ENCODE data around the gene TCN2.

The TCN2 gene

GRCh38 chr22:30635273-30636225 lies 28.6 kb downstream of the TCN2 start, which contains the start of gene SLC35E4:
TSS of gene SLC35E4 (plus strand) at chr22:30635781. CDS start at chr22:30636451, 670 bp downstream.
- peak; percentile 93 to 95 for DNase-seq (ENCODE audit: low read depth in 2 of 2)
- H3K4me3 ChIP-seq (replicated peaks in 1 of 2; ENCODE audit: low read depth in 2 of 2, low read length in 2 of 2), result peak within 1 kb of the TSS; percentile 57 to 72
- TF ChIP-seq CTCF (IDR thresholded peaks at IDR 0.05; ENCODE audit: low read depth, low read length), result peak; percentile 45

- peak in 1 of 2 donors; percentile 26 for DNase-seq (ENCODE audit: low read depth in 2 of 2)
- no peak for TF ChIP-seq CTCF (IDR thresholded peaks at IDR 0.05; ENCODE audit: low read depth, low read length)
- H3K4me3 ChIP-seq (replicated peaks in 1 of 2; ENCODE audit: low read depth in 2 of 2, low read length in 2 of 2), result peak overlapping the region; percentile 57 to 72
These were observed 29.5 kb downstream of the TCN2 start for GRCh38 chr22:30636226-30637077.

GRCh38 chr22:30637701-30638114 lies 30.7 kb downstream of the TCN2 start:
- peak overlapping the region in 1 of 2 donors; percentile 72 for H3K4me3 ChIP-seq (replicated peaks in 1 of 2; ENCODE audit: low read depth in 2 of 2, low read length in 2 of 2)
- peak in 1 of 2 donors; percentile 13 for DNase-seq (ENCODE audit: low read depth in 2 of 2)
- TF ChIP-seq CTCF (IDR thresholded peaks at IDR 0.05; ENCODE audit: low read depth, low read length), result no peak

- DNase-seq (ENCODE audit: low read depth in 2 of 2), result no peak
- TF ChIP-seq CTCF (IDR thresholded peaks at IDR 0.05; ENCODE audit: low read depth, low read length), result no peak
- H3K4me3 ChIP-seq (replicated peaks in 1 of 2; ENCODE audit: low read depth in 2 of 2, low read length in 2 of 2), result no peak overlapping the region
These were observed 33.4 kb downstream of the TCN2 start for GRCh38 chr22:30640361-30640760.

GRCh38 chr22:30640839-30641430 lies 34.0 kb downstream of the TCN2 start:
- no peak overlapping the region for H3K4me3 ChIP-seq (replicated peaks in 1 of 2; ENCODE audit: low read depth in 2 of 2, low read length in 2 of 2)
- TF ChIP-seq CTCF (IDR thresholded peaks at IDR 0.05; ENCODE audit: low read depth, low read length), result no peak
- no peak for DNase-seq (ENCODE audit: low read depth in 2 of 2)
